Iris pigment epithelial cell (primary cell): ENCODE results near the gene NPW.
"Not testable (repeated sequence)": the region's sequence is repeated elsewhere in the genome, so short reads cannot be mapped to it uniquely, and the experiment has no call there.

Source experiments
- DNase-seq: peaks from one replicate; pipeline ENCODE4 v3.0.0-alpha.2; 2011; ENCODE audit warnings: low read depth

The NPW gene

DNA sequence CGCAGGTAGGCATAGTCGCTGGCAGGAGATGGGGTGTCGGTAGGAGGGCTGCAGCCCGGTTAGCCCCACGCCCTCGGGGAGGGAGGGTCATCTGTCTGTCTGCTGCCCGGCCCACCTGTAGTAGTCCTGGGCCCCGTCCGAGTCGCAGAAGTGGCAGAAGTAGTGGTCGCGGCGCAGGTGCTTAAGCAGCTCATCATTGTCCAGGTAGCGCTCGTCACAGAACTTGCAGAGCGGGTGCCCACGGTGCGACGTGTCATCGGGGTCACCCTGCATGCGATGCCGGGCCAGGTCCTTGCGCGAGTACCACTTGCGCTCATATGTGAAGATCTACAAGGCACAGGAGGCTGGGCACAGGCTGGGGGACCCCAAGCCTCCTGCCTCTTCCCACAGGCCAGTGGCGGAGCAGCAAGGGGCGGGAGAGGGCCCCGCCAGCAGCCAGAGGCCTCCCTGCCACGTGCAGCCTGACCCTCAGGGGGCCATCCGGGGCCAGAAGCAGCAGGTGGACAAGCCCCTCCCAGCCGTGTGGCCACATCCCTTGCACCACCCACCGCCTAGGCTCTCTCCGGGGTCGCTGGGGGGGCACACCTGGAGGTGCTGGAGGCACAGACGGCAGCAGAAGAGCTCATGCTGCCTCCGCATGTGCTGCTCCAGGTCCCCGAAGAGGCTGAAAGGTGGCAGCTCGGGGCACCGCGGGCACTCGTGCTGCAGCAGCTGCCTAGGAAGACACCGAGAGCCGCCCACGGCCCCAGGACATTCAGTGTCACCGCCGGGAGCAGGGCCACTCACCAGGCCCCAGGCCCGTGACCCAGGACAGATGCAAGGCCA lies 17.0 kb upstream of the NPW start:
- DNase-seq, result no peak

- no peak for DNase-seq
Observed at GRCh38 chr16:2003231-2003826, 16.3 kb upstream of the NPW start.

DNA sequence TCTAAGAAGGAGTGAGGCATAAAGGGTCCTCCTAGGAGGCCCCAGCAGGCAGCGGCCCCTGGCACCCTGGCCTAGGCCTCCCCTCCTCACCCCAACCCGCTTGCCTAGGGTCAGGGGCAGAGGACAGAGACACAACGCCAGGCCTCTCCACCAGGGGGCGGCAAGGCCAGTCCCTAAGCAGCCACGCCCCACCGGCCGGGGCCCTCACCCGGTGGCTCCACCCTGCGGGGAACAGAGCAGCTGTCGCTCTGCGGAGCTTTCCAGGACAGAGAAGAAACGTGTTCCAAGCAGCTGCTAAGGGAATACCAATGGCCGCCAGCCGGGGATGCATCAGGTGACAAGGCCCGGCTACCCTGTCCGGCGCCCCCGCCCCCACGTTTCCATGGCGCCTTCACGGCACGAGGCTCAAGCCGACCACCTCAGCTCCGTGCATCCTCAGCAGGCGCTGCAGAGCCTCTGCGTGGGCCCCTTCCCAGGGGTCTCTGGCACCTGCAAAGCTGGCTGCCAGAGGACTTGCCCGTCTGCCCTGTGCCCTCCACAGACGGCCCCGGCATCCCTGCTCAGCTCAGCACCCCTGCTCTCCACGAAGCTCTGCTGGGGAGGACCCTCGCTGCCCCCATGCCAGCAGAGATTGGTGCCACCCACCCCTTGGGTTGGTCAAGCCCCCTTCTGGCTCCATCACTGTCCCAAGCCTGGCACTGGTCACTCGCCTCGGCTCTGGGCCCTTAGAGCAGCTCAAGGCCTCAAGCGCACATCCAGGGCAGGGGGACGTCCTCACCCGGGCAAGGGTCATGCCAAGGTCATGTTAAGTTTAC lies 15.6 kb upstream of the NPW start:
- DNase-seq, result peak; percentile 79

GRCh38 chr16:2004795-2005517 lies 14.6 kb upstream of the NPW start:
- no peak for DNase-seq

DNA sequence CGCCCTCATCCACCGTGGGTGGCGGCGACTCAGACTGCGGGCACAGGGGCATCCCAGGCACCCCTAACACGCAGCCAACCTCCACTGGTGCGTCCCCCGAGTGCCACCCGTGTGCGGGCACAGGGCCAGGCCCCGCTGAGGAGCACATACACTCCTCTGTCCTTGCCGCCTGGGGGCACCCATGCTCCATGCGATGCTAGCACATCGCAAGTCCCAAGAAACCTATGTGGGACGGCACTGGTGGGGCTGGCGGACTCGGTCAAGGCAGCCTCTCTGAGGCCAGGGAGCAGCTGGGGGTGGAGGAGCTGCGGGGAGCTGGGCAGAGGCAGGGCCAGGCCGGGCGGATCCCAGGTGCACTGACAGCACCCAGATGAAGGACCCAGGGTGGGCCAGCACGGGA lies 13.9 kb upstream of the NPW start:
- no peak for DNase-seq

DNA sequence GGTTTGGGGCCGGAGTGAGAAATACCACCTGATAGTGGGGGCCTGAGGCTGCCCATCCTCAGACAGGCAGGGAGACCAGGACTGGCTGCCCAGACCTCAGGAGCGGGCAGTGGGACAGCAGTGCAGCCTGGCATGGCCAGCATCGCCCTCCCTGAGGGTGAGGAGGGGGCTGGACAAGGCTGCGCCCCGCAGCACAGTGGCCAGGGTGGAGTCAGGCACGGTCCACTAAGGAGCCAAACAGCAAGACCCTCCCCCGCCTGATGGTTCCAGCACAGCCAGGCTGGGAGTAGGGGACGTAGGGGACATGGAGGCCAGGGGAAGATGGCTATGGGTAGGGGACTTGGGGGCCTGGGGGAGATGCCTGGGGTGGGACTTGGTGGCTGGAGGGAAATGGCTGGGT lies 13.3 kb upstream of the NPW start:
- DNase-seq, result no peak

DNA sequence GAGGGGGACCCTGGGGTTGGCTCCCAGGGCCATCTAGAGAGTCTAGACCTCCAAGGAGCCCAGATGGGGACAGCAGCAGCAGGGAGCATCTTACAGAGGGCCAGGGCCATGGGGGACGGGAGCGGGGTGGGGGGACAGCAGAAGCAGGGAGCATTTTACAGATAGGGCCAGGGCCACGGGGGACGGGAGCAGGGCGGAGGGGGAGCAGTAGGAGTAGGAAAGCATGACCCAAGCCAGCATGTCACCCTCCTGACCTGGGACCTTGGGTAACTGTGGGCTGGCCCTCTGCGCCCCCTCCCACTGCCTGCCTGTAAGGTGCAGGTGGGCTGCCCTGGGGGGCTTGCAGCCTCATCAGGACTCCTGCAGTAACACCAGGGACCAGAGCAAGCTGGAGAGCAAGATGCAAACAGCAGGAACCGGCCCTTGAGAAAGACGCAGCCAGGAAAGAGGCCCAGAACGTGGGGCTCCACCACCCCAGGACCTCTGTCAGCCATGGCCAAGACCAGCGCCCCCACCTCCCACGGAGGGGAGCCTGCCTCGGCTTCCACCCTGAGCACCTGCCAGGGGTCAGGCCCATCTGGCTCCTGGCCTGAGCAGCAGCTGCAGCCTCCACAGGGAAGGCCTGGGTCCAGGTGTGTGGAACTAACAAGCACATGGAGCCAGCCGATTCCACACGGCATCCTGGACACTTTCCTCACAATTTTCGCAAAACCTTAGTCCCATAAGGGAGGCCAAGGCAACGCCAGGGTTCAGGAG lies 12.3 kb upstream of the NPW start:
- DNase-seq, result no peak

GRCh38 chr16:2008009-2008526 lies 11.5 kb upstream of the NPW start:
- peak; percentile 57 for DNase-seq

GRCh38 chr16:2008631-2009163 lies 10.9 kb upstream of the NPW start:
- DNase-seq, result peak; percentile 70

DNA sequence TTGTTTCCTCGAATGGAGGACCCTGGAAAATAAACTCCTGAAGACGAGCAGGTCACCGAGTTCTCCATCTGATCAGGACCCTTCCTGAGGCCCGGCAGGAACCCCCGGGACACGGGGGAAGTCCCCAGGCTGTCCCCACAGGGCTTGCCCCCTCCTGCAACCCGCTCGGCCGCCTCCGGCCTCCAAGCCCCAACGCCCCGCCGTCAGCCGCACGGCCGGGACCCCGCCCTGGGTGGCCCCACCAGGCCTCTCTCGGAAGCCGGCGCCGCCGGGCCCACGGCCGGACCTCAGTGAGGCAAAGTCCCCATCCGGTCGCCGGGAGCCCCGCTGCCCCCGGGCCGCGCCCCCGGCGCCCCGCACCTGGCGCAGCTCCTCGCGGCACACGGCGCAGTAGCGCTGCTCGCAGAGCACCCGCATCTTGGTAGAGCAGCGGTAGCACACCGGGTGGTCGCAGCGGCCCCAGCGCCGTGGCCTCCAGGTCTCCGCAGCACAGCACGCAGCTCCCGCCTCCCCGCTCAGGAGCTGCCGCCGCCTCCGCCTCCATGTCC lies 10.3 kb upstream of the NPW start:
- no peak for DNase-seq

DNA sequence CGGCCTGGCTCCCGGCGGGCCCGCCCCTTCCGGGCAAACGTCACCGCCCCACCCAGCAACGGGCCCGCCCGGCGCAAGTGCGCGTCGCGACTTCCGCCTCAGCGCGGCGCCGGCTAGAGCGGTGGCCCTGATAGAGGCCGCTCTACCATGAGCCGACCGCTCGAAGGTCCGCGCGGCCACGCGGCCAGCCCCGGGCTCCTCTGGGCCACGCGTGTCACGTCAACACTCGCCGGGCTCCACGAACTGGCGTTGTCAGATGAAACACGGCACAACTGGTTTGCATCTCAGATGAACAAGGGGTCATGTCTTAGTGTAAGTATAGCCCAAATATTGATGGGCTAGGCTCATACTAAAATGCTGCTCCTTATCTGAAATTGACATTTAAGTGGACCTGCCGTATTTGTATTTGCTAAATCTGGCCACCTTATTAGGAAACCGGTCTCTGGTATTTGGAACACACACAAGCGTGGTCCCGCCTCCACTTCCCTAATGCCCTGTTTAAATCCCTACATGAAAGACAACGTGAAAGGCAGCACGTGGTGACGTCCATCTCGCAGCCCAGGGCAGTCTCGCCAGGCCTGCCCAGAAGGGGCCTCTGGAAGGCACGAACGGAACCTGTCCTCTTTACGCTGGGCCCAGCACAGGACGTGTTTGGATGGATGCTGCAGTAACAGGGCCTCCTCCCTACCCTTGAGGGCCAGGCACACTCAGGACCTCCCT lies 9.6 kb upstream of the NPW start, which contains the start of gene ZNF598:
ZNF598 (minus strand) TSS at position 31 of the 720 bp plus-strand sequence.
- DNase-seq, result peak; percentile 84

- not testable (repeated sequence) for DNase-seq
Observed at GRCh38 chr16:2011726-2012125, 7.9 kb upstream of the NPW start.

DNA sequence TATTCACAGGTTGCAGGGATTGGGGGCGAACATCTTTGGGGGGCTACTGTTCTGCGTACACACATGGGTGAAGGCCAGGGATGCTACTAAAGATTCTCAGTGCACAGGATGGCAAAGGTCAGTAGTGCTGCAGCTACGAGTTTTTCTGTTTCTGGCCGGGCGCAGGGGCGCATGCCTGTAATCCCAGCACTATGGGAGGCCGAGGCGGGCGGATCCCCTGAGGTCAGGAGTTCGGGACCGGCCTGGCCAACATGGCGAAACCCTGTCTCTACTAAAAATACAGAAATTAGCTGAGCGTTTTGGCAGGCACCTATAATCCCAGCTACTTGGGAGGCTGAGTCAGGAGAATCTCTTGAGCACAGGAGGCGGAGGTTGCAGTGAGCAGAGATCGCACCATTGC lies 6.1 kb upstream of the NPW start:
- DNase-seq, result no peak

GRCh38 chr16:2015117-2015946 lies 4.3 kb upstream of the NPW start:
- peak; percentile 60 for DNase-seq

GRCh38 chr16:2015947-2016208 lies 3.7 kb upstream of the NPW start:
- no peak for DNase-seq

GRCh38 chr16:2016407-2016922 lies 3.1 kb upstream of the NPW start:
- DNase-seq, result no peak

GRCh38 chr16:2019921-2020831 lies 591 bp downstream of the NPW start:
- no peak for DNase-seq

- peak; percentile 45 for DNase-seq
Observed at GRCh38 chr16:2022723-2023091, 3.1 kb downstream of the NPW start.
